Body of pancreas (tissue), 4 donors: ENCODE measurements around the gene FRMD4B.

Source experiments
- POLR2A ChIP-seq, 3 donors: fragments of 450-650 bp; IDR thresholded peaks; one replicate each; pipeline ENCODE4 v1.6.1; 2016; ENCODE audit warnings: antibody characterized with exemption in 3 of 3, mild to moderate bottlenecking in 2 of 3
- TF ChIP-seq, protein P1 (sequence below), 7 experiments: fragments of 450-650 bp in 4 of 7; fragments of 200-600 bp in 3 of 7; sonication (generic) in 3 of 7; IDR thresholded peaks; one replicate each; pipeline ENCODE4 v1.5.1; 2016 to 2019; ENCODE audit warnings: antibody characterized with exemption in 7 of 7

- TF ChIP-seq, protein P1, sequence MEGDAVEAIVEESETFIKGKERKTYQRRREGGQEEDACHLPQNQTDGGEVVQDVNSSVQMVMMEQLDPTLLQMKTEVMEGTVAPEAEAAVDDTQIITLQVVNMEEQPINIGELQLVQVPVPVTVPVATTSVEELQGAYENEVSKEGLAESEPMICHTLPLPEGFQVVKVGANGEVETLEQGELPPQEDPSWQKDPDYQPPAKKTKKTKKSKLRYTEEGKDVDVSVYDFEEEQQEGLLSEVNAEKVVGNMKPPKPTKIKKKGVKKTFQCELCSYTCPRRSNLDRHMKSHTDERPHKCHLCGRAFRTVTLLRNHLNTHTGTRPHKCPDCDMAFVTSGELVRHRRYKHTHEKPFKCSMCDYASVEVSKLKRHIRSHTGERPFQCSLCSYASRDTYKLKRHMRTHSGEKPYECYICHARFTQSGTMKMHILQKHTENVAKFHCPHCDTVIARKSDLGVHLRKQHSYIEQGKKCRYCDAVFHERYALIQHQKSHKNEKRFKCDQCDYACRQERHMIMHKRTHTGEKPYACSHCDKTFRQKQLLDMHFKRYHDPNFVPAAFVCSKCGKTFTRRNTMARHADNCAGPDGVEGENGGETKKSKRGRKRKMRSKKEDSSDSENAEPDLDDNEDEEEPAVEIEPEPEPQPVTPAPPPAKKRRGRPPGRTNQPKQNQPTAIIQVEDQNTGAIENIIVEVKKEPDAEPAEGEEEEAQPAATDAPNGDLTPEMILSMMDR (IDR thresholded peaks at IDR 0.05), result no peak
- TF ChIP-seq POLR2A (IDR thresholded peaks at IDR 0.05), result no peak
These were observed 159.8 kb downstream of the FRMD4B start for GRCh38 chr3:69226071-69226470.
